GM12873 (cell line): ENCODE results near the gene SMIM45.

Experiments
- TF ChIP-seq, protein P1 (sequence below): IDR thresholded peaks from 2 replicates; pipeline ENCODE4 v1.5.1; 2012; ENCODE audit warnings: low read depth, mild to moderate bottlenecking, moderate library complexity, low read length, control low read depth; ENCODE audit not compliant: insufficient read depth; ENCODE audit errors: missing control alignments

SMIM45 gene

DNA sequence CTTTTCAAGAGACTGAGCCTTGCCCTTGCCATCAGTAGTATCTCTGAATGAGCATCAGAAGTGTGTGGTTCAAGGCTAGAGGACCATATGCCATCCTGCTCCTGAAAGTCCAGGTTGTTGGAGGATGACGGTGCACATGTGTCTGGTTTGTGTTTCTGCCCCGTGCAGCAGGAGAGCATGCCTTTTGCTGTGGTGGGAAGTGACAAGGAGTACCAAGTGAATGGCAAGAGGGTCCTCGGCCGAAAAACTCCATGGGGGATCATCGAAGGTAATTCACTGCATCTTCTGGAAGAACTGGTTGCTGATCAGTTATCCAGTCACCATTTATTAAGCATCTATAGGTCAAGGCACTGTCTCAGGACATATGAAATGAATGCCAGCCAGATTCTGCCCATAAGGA is 40.5 kb downstream of the SMIM45 start:
- TF ChIP-seq, protein P1, sequence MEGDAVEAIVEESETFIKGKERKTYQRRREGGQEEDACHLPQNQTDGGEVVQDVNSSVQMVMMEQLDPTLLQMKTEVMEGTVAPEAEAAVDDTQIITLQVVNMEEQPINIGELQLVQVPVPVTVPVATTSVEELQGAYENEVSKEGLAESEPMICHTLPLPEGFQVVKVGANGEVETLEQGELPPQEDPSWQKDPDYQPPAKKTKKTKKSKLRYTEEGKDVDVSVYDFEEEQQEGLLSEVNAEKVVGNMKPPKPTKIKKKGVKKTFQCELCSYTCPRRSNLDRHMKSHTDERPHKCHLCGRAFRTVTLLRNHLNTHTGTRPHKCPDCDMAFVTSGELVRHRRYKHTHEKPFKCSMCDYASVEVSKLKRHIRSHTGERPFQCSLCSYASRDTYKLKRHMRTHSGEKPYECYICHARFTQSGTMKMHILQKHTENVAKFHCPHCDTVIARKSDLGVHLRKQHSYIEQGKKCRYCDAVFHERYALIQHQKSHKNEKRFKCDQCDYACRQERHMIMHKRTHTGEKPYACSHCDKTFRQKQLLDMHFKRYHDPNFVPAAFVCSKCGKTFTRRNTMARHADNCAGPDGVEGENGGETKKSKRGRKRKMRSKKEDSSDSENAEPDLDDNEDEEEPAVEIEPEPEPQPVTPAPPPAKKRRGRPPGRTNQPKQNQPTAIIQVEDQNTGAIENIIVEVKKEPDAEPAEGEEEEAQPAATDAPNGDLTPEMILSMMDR, result no peak

DNA sequence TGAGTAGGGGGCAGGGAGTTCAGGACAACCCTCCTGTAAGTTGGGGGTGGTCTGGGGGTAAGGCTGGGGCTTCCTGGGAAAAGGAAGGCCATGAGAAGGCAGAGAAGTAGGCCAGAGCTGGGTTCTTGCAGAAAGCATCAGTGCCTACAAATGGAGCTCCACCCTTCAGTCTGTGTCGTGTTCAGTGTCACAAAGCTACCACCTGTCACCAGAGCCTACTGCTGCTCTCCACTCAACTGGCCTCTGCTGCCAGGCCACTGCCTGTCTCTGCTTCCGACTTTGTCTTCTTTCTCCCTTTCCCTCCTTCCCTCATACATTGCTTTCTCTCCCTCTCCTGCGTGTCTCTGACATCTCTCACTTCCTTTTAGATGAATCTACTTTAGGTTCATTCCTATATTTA is 43.3 kb downstream of the SMIM45 start:
- TF ChIP-seq, protein P1, result no peak

DNA sequence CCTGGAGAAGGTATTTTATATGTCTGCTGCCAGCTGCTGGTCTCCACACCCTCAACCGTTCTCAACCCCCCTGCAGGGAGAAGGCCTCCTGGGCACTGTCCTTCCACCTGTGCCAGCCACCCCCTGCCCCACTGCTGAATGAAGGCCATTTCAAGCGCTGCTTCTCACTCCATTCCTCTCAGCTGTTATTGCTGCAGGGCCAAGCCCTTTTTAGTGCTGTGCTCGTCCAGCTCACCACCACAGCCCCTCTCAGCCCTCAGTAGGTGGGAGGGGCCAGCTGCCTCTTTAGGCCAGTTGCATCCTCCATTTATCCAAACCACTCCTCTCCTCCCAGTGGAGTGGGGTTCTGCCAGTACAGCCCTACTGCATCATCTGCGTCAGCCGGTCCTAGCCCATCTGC is 44.9 kb downstream of the SMIM45 start:
- TF ChIP-seq, protein P1, result no peak

DNA sequence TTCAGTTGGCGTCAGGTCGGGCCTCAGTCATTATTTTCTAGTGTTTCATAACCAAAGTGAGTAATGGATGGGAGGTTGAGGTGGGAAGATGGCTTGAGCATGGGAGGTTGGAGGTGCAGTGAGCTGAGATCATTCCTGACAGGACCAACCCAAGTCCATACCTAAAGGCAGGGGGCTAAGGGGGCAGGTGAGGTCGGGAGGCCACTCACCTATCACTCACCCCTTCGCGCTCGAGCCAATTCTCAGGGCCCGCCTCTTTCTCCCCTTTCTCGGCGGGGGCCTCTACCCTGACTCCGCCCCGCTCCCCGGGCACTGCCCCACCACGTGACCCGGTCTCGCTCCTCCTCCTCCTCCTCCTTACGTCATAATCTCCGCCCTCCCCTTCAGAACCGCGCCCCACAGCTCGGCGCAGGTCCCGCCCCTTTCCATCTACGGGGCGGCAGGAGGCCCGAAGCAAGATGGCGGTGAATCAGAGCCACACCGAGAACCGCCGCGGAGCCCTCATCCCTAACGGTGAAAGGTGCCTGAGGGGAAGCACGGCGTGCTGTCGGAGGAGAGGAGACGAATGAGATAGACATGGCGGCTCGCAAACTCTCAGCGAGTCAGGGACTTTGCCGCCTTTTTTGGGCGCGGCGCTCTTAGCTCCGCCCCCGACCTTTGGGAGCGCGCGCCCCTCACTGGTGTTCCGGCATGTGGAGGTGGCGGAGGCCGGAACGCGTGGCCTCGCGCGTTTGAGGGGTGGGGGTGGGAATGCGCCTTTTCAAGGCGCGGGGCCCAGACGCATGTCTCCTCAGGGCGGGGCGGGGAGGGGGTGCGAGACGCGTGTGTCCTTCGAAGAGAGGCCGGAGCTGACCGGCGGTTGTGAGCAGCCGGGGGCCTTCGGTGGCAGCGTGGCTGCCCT is 46.7 kb downstream of the SMIM45 start, which contains the start of gene WBP2NL:
TSS of gene WBP2NL (plus strand) at position 428 of the 901 bp plus-strand sequence. CDS start at position 459, 31 bp downstream.
- TF ChIP-seq, protein P1, result no peak

DNA sequence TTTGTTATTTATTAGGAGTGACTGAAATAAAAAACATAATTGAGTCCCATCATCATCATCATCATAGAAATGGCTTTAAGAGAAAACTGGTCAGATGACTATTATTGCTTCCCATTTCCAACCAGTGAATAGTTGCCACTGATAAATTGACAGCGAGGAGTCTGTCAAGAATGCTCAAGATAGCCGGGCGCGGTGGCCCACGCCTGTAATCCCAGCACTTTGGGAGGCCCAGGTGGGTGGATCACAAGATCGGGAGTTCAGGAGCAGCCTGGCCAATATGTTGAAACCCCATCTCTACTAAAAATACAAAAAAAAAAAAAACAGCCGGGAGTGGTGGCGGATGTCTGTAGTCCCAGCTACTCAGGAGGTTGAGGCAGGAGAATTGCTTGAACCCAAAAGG is 48.5 kb downstream of the SMIM45 start:
- TF ChIP-seq, protein P1, result no peak

DNA sequence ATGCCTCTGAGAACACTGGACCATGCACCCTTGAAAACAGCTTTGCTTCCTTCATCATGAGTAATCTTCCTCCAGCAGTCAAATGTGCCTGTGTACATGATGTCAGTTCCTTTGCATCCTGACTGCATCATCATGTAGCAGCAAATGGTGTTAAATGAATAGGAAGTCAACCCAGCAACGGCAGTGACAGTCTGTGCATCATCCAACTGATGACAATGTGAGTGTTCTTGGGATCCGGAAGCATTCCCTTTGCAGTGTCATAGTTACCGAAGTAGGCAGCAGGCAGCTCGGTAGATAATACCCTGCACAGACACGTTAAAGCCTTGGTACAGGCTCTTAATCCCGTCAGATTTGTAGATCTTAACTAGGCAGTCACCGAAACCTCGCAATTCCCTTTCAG is 49.2 kb downstream of the SMIM45 start:
- TF ChIP-seq, protein P1, result no peak

DNA sequence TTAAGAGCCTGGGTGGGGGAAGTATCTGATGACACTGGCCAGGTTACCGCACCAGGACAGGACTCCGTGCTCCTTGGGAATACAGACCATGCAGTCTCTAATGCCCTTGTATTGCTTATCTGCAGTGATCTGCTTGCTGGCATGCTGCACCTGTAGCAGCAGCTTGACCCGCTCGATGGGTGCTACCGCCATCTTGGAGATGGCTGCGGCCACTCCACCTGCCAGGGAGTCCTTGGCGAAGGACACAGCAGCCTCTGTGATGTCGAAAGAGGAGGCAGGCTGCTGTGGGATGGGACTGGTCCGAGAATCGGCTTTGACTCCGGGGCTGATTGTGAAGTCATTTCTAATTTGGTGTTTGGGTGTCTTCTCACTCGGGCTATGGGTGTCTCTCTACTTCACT is 49.8 kb downstream of the SMIM45 start:
- TF ChIP-seq, protein P1, result no peak
